Frontal cortex (tissue), 4 donors: ENCODE results near the gene GOT2. TPM values are rescaled to one million over a fixed set of nuclear protein-coding genes. Genes with fewer than 3 reads are reported as not detected.
"Not testable (repeated sequence)": the region's sequence is repeated elsewhere in the genome, so short reads cannot be mapped to it uniquely, and the experiment has no call there.

ENCODE experiments used
- DNase-seq, 2 donors: peaks; one replicate each; pipeline ENCODE4 v3.0.0; 2012; ENCODE audit warnings: low spot score in 2 of 2
- FAIRE-seq: peaks from 2 replicates; lab custom pipeline; 2012; peaks lifted over from hg19 to GRCh38; lab: Jason Lieb, UNC
- total RNA-seq: library from RNA; depleted of rRNA; stranded (reverse); fragments of >200 nt; gene quantifications from one replicate; pipeline ENCODE4 v1.2.3, GENCODE V29; 2014
- donor health status: control.
- donor health status: control.
- donor health status: control.

Gene GOT2
- total RNA-seq, 1 donor from 2014 or later: 33.8 TPM

DNA sequence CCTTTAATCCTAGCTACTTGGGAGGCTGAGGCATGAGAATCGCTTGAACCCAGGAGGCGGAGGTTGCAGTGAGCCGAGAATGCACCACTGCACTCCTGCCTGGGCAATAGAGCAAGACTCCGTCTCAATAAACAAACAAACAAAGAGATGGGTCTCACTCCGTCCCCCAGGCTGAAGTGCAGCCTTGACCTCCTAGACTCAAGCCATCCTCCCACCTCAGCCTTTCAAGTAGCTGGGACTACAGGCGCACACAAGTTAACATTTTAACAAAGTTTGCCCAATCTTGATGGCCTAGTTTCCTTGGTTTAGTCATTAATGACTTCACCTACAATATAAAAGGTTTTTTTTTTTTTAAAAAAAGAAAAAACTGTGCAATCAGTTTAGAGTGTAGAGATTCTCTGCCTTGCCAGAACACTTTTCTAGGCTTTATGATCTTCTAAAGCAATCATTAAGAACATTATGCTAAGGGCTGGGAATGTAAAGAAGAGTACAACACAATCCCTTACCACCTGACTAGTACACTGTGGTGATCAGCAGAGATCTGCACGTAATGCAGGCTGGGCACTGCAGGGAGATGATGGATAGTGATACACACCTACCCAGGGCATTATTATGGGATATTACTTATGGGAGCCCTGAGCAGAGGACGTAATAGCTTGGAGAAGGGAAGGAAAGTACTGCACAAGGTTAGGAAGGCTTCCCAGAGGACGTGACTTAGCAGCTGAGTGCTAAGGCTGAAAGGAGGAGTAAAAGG is 6.9 kb downstream of the GOT2 start:
- DNase-seq (no peak), FAIRE-seq (no peak)

DNA sequence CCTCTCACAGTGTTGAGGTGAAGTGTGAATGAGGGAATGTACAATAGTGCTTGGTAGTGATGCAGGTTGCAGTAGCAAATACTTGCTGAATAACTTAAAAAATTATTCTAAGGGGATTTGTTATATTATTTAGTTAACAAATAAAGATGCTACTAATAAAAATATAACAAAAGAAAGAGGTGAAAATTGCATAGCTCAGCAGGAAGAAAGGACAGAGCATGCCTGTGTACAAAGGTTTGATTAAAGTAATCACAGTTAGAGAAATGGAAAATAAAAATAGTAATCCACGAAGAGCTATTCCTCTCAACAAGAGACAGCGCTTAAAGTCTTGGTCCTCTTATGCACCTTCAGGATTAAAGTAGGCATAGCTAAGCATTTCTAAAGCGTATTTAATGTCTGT is 11.0 kb downstream of the GOT2 start:
- no peak for FAIRE-seq
- DNase-seq: no peak

DNA sequence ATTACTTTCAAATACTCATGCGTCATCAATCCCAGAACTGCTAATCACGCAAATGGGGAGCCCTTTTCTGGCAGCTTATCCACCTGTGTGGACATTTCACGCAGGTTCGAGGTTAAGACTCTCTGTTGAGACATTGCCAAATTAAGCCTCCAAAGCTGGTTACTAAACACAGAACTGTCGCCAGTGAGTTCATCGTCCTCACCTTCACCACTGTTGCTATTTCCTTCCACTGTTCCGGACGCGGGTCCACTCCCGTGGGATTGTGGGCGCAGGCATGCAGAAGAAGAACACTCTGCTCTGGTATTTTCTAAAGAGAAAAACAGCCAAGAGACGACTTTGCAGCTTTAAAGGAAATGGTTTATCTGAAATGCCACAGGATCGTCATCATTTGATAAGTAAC is 16.1 kb downstream of the GOT2 start:
- DNase-seq (no peak), FAIRE-seq (no peak)

- FAIRE-seq (no peak), DNase-seq (no peak)
These were observed 17.6 kb downstream of the GOT2 start for GRCh38 chr16:58716468-58716867.

DNA sequence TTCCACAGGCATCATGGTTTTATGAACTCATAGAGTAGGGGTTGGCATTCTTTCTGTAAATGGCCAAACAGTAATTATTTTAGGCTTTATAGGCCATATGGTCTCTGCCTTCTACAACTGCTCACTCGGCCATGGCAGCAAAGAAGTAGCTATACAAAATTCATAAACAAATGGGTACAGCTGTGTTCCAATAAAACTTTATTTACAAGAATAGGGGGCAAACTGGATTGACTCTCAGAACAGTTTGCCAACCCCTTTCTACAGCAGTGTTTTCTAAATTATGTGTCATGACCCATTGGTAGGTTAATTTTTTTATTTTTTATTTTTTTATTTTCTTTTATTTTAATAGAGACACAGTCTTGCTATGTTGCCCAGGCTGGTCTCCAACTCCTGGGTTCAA is 20.4 kb downstream of the GOT2 start:
- DNase-seq (no peak), FAIRE-seq (no peak)

DNA sequence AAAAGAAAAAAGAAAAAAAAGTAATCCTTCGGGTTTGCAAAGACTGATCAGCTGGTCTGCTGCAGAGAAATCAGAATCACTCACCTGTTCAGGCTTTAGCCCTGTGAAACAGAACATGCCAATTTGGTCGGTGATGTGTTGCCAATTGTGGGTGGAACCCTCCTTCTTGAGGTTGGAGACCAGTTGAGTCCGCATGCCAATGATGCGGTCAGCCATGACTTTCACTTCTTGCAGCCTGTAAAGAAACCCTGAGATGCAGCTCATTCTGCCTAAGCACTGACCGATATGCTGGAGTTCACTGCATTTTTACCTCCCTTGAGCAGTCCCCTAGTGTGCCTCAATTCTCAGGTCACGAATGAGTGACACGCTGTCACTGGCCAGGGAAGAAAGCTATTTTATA is 24.8 kb downstream of the GOT2 start:
- DNase-seq (no peak), FAIRE-seq (no peak)

DNA sequence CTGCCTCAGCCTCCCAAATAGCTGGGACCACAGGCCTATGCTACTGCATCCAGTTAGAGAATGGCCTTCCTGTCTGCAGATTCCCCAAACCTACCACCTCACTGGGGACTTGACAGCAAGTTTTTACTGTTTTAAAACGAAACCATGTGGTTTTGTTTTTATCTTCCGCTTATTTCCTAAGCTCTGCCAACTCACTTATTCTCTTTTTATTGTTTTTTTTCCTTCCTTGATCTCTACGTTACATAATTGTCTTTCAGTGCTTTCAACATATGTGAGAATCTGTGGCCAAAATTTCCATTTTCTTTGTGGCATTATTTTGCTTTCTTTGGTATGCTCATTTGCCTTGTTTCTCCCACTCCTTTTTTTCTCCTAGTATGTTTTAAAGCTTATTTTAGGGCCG is 35.0 kb downstream of the GOT2 start:
- FAIRE-seq: no peak
- no peak for DNase-seq

DNA sequence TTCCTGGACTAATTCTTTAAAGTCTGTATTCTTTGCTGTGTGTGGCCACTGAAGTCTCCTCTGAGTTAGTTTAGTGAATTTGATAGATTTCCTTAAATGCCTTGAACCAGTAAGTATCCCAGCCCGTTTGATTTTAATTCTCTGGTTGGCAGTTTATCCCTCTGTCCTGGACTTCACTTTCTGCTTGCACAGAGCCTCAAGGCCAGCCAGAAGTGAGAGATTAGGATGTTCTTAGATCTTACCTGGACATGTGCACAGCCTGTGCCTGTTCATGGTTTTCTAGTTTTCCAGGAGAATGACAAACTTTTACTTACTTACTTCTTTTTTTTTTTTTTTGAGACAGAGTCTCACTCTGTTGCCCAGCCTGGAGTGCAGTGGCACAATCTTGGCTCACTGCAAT is 38.7 kb downstream of the GOT2 start:
- no peak for DNase-seq
- no peak for FAIRE-seq

GRCh38 chr16:58692450-58692849 is 41.7 kb downstream of the GOT2 start:
- DNase-seq (no peak), FAIRE-seq (no peak)

DNA sequence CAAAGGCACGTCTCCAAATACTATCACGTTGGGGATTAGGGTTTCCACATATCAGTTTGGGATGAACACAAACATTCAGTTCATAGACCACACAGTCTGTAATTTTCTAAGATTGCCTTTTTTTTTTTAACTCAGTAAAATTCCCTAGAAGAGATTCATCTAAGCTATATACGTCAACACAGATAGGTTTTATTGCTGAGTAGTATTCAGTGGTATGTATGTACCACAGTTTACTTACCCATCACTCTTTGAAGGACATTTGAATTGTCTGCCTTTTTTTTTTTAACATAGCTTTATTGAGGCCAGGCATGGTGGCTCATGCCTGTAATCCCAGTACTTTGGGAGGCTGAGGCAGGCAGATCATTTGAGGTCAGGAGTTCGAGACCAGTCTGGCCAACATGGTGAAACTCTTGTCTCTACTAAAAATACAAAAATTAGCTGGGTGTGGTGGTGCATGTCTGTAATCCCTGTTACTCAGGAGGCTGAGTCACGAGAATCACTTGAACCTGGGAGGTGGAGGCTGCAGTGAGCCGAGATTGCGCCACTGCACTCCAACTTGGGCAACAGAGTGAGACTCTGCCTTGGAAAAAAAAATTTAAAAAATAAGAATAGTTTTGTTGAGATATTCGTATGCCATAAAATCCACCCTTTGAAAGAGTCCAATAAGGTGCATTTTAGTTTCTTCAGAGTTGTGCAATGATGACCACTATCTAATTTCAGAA is 47.0 kb downstream of the GOT2 start:
- not testable (repeated sequence) for FAIRE-seq, DNase-seq

- no peak for FAIRE-seq
- DNase-seq: no peak
These were observed 49.0 kb downstream of the GOT2 start for GRCh38 chr16:58685084-58685449.

DNA sequence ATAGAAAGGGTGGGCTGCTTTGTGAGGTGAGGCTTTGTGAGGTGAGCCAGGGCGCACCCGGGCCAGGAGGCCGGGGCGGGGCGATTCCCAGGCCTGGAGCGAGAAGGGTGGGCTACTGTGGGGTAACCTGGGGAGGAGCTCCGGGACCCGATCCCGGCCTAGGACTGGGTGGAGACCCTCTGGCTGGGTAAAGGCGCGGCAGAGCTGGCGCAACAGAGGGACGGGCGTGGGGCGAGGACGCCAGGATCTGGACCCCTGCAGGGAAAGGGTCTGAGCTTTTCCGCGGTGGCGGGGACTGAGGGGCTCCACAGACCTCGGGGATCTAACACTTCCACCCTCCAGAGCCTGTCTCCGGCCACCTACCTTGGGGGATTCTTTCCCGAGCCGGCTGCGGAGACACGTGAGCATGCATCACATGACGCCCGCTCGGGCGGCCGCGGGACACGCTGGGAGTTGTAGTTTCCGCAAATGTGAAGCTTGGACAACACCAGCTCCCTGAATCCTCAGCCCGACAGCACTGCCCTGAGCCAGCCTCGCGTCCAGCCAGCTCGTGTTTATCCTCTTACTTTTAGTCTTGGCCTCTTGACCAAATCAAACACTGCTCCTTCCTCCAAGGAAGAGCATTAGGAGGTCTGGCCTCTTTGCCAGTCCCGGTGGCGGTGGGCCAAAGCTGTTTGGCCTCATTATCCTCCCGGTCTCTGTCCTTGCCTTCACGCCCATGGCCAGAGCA is 49.6 kb downstream of the GOT2 start, which contains the start of gene SLC38A7:
Gene SLC38A7, minus strand, starts transcription at position 417 of the 730 bp plus-strand sequence. CDS start 4,644 bp downstream, outside the sequence.
- FAIRE-seq (no peak), DNase-seq (peak; percentile 81 to 93)

DNA sequence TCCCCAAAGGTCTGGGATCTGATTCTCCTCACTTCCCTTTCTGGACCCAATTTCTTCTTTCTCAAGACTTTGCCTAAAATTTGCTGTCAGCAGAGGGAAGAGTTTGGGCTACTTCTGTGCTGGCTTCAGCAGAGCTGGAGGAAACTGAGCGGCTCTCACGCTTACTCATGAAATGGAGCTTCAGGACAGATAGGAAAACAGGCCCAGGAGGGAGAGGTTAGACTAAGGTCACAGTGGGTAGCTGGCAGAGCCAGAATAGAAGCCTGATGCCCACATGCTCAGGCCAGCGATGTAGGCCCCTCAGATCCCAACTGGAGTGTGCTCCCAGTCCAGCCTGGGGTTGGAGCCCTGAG is 50.1 kb downstream of the GOT2 start:
- DNase-seq (no peak), FAIRE-seq (no peak)

DNA sequence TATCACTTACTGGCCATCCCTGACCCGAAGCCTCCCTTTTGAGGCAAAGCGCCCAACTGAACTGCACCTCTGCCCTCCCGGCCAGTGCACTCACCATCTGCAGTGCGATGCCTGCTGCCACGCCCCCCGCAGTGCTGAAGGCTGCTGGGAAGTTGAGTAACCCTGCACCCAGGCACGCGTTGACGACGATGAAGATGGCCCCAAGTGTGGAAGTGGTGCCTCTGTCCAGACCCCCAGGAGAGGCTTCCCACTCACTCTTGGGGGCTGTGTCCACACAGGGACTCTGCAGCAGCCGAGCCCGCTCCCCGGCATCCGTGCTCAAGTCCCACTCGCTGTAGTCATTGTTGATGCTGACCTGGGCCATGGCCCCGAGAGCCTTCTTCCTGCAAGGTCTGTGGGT is 54.4 kb downstream of the GOT2 start:
- FAIRE-seq (no peak), DNase-seq (no peak)

DNA sequence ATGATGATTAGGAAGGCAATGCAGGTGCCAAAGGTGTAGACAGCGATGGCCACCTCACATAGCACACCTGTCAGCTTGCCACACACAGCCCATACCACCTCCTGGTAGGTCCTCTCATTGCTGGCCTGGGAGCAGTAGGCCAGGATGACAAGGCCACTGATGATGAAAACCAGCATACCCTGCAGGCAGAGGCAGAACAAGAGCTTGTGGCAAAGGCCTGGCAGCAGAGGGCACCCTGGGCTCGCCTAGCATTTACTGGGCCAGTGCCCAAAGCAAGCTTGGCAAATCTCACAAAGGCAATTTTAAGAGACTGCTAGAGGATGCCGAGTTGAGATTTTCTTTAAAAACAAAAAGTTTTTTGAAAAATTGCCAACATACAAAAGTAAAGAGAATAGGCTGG is 55.4 kb downstream of the GOT2 start:
- FAIRE-seq (no peak), DNase-seq (peak; percentile 58 to 60)

DNA sequence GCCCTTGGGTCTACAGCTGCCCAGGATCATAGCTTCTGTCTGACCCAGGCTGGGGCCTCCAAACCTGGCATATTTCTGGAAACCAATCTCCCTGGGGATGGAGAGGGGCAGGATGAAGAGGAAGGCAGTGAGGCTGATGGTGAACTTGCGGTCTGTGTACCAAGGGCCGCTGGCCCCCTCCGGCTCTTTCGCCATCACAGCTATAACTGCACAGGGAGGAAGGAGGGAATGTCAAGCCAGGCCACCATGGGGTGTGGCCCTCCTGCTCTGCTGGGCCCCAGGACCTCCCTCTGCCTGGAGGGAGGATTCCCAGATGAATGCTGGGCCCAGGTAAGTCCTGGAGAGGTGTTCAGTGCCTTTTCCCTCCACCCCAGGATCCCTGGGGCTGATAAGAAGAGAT is 55.8 kb downstream of the GOT2 start:
- DNase-seq (no peak), FAIRE-seq (no peak)

DNA sequence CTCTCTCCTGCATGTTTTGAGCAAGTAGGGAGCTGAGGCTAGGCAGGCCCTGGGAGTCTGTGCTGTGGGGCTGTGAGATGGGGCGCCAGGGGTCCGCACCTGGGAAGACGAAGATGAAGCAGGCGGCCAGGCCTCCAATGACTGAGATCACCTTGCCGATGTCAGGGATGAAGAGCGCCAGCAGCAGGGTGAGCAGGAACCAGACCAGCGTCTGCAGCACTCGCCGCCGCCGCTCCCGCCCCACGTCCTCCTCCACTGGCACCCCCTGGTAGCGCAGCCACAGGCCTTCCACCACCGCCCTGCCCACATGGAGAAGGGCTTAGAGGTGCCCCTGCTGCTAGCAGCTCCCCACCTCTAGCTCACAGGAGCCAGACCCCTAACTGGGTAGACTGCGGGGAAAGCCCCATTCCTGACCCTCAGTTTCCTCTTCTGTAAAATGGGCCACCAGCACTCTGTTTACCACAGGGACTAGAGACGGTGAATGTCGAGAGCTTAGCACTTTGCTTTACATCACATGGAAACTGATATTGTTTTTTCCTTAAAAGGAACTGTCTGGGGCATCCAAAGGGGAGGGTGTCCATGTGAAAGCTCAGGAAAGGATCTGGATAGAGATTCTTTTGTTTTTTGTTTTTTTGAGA is 63.1 kb downstream of the GOT2 start:
- no peak for DNase-seq
- FAIRE-seq: no peak

GRCh38 chr16:58670177-58670576 is 63.9 kb downstream of the GOT2 start:
- no peak for DNase-seq
- FAIRE-seq: no peak

DNA sequence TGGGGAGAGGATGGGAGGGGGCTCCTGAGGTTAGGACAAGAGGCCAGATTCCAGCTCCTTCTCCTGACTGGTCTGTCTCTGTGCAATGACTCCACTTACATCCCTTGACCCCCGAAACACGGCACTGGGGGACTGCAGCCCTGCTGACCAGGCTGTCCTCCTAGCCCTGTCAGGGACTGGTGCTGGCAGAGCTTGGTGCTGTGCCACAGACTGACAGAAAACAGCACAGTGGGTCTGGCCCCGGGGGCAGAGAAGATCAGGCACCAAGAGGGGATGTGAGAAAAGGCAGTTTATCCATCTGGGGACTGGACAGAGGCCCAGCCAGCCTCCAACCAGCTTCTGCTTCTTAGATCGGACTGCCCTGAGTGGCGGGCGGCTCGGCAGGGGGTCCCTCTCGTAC is 68.9 kb downstream of the GOT2 start:
- DNase-seq (no peak), FAIRE-seq (no peak)

DNA sequence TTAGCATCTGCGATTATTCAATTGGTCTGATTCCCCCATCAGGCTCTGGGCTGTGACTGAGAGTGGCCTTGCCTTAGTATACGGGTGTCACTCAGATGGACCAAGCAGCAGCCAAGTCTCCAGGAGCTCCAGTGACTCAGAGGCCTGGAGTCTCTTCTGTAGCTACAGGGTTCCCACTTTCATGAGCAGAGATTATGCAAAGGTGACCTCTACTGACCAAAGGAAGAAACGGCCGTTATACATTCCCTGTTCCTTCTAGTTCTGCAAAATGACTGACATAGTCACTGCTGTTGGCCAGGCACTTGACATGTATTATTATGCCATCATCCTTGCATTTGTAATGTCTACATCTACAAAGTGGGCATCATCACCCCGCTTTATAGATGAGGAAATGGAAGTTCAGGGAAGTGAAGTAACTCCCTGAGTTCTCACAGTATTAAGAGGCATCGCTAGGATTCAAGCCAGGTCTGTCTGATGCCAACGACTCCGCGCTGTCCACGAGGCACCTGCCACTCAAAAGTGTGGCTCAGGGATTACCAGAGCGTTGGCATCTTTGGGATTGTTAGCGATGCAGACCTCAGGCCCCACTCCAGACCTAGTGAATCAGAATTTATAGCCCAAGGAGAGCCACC is 72.8 kb downstream of the GOT2 start:
- DNase-seq (peak; percentile 50 to 83), FAIRE-seq (no peak)
